Ramos (cell line): ENCODE data around the gene ARHGAP5.
"Not testable (repeated sequence)": the region's sequence is repeated elsewhere in the genome, so short reads cannot be mapped to it uniquely, and the experiment has no call there.

Experiments
- in situ Hi-C: fragments of 300-500 bp; cut with MboI; formaldehyde crosslinking; loops from one replicate; pipeline ENCODE4 v1.14.3; 2022; ENCODE audit warnings: low sequenced_read_pairs; ENCODE audit not compliant: unreplicated experiment

The ARHGAP5 gene

GRCh38 chr14:32102152-32102787 lies 25.2 kb downstream of the ARHGAP5 start:
- in situ Hi-C loops, result no loop called here

- in situ Hi-C loops, result no loop called here
Measured at GRCh38 chr14:32102968-32103367, 25.9 kb downstream of the ARHGAP5 start.

- in situ Hi-C loops, result no loop called here
Measured at GRCh38 chr14:32104308-32104707, 27.2 kb downstream of the ARHGAP5 start.

DNA sequence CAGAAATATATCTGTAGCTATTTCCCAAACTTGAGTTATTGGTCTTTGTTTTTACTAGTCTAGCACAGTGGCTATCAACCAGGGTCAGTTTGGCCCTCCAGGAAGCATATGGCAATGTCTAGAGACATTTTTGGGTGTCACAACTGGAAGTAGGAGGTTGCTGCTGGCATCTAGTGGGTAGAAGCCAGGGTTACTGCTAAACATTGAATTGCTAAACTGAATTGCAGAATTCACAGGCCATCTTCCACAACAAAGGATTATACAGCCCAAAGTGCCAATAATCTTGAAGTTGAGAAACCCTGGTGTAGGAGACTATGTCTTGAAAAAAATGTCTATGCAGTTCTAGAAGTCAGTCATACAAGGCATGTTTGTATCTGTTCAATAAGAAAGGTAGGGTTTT lies 27.7 kb downstream of the ARHGAP5 start:
- in situ Hi-C loops, result no loop called here

DNA sequence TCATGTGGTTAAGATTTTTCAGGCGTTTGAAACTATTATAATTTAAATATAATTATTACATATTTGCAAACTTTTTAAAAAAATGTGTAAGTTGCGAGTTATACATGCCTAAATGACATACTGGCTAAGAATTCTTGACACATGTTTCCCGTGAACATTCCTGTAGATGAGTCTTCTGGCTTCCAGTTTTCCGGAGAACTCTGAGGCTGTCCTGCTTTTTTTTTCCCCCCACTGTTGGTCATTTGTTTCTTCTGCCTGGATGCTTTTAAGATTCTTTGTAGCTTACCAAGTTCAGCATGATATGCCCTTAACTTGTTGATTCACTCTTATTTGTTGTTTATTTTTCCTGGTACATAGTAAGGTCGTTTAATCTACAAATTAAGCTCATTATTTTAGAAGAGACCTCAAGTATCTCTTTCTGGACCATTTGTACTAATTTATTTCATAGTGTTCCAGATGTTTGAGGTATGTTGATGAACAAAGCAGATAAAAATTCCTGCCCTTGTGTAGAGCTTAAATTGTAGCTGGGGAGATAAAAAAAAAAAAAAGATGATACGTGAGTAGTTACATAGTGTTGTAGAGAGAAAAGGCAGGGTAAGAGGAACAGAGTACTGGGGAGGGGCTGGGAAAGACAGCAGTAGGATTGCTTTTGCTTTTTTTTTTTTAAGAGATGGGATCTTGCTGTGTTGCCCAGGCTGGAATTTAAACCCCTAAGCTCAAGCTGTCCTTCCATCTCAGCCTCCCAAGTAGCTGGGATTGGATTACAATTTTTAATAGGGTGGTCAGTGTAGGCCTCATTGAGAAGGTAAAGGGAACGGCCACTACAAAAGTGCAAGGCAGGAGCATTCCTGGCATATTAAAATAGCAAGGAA lies 32.8 kb downstream of the ARHGAP5 start:
- in situ Hi-C loops, result no loop called here

- in situ Hi-C loops, result no loop called here
Measured at GRCh38 chr14:32110548-32110896, 33.4 kb downstream of the ARHGAP5 start.

GRCh38 chr14:32121536-32121935 lies 44.4 kb downstream of the ARHGAP5 start:
- in situ Hi-C loops, result no loop called here

- in situ Hi-C loops, result no loop called here
Measured at GRCh38 chr14:32121948-32122347, 44.8 kb downstream of the ARHGAP5 start.

DNA sequence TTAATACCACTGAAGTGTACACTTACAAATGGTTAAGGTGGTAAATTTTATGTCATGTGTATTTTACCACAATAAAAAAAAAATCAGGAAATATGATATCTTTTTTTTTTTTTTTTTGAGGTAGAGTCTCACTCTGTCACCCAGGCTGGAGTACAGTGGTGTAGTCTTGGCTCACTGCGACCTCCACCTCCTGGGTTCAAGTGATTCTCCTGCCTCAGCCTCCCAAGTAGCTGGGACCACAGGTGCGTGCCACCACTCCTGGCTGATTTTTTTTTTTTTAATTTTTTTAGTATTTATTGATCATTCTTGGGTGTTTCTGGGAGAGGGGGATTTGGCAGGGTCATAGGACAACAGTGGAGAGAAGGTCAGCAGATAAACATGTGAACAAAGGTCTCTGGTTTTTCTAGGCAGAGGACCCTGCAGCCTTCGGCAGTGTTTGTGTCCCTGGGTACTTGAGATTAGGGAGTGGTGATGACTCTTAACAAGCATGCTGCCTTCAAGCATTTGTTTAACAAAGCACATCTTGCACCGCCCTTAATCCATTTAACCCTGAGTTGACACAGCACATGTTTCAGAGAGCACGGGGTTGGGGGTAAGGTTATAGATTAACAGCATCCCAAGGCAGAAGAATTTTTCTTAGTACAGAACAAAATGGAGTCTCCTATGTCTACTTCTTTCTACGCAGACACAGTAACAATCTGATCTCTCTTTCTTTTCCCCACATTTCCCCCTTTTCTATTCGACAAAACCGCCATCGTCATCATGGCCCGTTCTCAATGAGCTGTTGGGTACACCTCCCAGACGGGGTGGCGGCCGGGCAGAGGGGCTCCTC lies 50.0 kb downstream of the ARHGAP5 start:
- in situ Hi-C loops, result not testable (repeated sequence)

GRCh38 chr14:32127731-32128654 lies 50.9 kb downstream of the ARHGAP5 start:
- in situ Hi-C loops, result not testable (repeated sequence)

DNA sequence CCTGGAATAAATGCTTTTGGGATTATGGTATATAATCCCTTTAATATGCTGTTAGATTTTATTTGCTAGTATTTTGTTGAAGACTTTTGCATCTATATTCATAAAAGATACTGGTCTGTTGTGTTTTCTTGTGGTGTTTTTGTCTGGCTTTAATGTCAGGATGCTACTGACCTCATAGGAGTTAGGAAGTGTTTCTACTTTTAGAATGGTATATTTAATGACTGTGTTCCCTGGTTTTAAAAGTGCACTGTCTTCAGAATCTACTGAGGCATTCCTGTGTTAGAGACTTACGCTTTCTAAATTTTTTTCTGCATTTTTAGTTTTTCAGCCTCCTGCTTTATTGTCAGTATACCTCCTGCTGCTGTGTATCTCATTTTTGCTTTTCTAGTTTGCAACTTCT lies 51.6 kb downstream of the ARHGAP5 start:
- in situ Hi-C loops, result no loop called here

- in situ Hi-C loops, result no loop called here
Measured at GRCh38 chr14:32129124-32129523, 52.0 kb downstream of the ARHGAP5 start.

DNA sequence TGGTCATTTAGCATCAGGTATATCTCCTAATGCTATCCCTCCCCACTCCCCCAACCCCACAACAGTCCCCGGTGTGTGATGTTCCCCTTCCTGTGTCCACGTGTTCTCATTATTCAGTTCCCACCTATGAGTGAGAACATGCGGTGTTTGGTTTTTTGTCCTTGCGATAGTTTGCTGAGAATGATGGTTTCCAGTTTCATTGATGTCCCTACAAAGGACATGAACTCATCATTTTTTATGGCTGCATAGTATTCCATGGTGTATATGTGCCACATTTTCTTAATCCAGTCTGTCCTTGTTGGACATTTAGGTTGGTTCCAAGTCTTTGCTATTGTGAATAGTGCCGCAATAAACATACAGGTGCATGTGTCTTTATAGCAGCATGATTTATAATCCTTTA lies 54.6 kb downstream of the ARHGAP5 start:
- in situ Hi-C loops, result not testable (repeated sequence)

DNA sequence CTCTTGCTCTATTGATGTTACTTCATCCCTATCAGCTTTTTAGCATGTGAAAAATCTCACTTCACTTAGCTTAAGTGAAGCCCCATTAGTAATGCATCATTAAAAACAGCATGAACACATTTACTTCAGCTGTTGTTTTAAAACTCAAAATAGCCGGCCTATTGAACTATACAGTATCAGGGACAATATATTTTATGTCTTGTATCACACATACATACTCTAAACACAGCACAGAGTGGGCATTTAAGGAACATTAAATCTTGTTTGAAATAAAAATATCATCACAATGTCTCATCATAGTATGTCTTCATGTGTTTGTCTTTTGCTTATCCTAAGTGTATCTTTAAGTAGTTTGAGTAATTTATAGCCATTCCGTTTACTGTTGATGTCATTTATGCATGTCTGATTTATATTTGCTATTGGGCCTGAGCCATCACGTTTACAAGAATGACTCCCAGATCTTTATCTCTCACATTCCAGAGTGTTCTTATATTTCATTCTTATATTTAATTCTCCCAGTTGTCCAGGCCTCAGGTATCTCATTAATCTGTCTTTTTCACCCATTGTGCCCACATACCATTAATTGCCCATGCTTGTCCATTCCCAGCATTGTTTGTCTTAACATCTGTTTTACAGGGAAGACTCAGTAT lies 57.5 kb downstream of the ARHGAP5 start:
- in situ Hi-C loops, result no loop called here

DNA sequence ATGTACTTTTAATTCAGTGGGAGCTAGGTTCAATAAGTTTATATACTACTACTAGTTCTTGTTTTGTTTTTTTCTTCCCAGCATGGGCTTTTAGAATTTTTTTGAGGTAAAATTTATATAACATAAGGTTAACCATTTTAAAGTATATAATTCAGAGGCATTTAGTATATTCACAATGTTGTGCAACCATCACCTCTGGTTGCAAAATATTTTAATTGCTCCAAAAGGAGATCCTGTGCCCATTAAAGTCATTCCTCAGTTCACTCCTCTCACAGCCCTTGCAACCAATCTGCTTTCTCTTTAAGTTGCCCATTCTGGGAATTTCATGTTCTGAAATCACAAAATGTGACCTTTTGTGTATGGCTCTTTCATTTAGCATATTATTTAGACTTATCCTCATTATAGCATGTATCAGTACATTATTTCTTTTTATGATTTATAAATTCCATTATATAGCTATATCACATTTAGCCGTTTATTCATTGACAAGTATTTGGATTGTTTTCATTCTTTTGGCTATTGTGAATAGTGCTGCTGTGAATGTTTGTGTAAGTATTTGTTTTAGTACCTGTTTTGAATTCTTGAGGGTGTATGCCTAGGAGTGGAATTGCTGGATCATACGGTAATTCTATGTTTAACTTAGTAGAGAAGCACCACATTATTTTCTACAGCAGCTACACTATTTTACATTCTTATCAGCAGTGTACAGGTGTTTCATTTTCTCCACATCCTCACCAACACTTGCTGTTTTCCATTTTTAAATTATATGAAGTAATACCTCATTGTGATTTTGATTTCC lies 59.1 kb downstream of the ARHGAP5 start:
- in situ Hi-C loops, result no loop called here

GRCh38 chr14:32137313-32137712 lies 60.2 kb downstream of the ARHGAP5 start:
- in situ Hi-C loops, result no loop called here

- in situ Hi-C loops, result no loop called here
Measured at GRCh38 chr14:32137892-32138291, 60.8 kb downstream of the ARHGAP5 start.

GRCh38 chr14:32142341-32142740 lies 65.2 kb downstream of the ARHGAP5 start:
- in situ Hi-C loops, result no loop called here
